ENCODE measurements around the gene NAT16.

DNA sequence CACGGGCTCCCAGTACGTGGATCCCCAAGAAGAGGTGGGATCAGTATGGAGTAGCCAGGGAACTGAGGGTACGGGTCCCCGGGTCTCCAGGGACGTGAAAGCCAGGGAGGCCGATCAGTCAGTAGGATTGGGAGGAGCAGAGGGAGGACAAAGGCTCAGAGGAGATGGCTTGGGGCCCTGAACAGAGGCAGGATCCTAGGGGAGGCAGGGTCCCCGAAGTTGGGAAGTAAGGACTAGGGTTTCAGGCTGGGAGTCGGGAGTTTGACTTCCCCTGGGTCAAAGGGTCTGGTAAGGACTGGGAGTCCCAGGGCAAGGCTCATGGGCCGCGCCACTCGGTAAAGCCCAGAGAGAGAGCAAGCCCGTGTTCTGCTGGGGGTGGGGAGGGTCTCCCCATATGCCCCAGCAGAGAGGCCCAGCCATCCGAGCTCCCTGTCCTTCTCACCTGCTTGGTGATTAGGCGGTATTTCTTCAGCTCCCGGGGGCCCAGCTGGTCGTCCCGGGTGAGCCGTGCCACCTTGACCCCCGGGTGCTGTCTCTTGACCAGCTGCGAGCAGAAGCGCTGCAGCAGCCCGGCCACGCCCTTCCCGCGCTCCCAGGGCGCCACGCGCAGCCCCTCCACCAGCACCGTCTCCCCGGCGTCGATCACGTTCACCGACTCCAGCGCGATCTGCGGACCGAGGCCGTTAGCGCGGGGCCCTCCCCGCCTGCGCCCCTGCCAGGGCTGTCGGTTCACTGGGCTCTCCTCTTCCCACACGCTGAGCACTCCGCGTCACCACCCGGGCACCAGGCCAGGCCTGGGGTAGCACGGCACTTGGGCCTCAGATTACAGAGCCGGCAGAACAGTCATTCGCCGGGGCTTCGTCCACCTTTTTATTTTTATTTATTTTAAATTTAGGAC, 7.0 kb downstream of the NAT16 start:
- TF ChIP-seq, protein P1, sequence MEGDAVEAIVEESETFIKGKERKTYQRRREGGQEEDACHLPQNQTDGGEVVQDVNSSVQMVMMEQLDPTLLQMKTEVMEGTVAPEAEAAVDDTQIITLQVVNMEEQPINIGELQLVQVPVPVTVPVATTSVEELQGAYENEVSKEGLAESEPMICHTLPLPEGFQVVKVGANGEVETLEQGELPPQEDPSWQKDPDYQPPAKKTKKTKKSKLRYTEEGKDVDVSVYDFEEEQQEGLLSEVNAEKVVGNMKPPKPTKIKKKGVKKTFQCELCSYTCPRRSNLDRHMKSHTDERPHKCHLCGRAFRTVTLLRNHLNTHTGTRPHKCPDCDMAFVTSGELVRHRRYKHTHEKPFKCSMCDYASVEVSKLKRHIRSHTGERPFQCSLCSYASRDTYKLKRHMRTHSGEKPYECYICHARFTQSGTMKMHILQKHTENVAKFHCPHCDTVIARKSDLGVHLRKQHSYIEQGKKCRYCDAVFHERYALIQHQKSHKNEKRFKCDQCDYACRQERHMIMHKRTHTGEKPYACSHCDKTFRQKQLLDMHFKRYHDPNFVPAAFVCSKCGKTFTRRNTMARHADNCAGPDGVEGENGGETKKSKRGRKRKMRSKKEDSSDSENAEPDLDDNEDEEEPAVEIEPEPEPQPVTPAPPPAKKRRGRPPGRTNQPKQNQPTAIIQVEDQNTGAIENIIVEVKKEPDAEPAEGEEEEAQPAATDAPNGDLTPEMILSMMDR (IDR thresholded peaks at IDR 0.05), result no peak
- TF ChIP-seq POLR2A (IDR thresholded peaks at IDR 0.05), result peak in 2 of 3 donors; percentile 8 to 17

Data from body of pancreas (tissue), 4 donors.